Thymus (tissue), 11 donors: ENCODE measurements around the gene IL1R2. TPM values are rescaled to one million over a fixed set of nuclear protein-coding genes. Genes with fewer than 3 reads are reported as not detected.

Experiments used
- DNase-seq, 9 donors: peaks; one replicate each; pipeline ENCODE4 v3.0.0-alpha.2; 2013; ENCODE audit warnings: low spot score in 9 of 9, low read depth in 6 of 9, missing footprints in 1 of 9
- H3K27ac ChIP-seq, 2 donors: one replicate each; pipeline ENCODE4 v1.5.1; 2013; ENCODE audit warnings: control low read depth in 1 of 2, low read depth in 1 of 2, low read length in 1 of 2, mild to moderate bottlenecking in 1 of 2, moderate library complexity in 1 of 2
- H3K27me3 ChIP-seq, 2 donors: one replicate each; pipeline ENCODE4 v1.5.1; 2013; ENCODE audit warnings: low read length in 1 of 2; ENCODE audit not compliant: control insufficient read depth in 2 of 2, insufficient read depth in 1 of 2
- H3K36me3 ChIP-seq, 2 donors: one replicate each; pipeline ENCODE4 v1.5.1; 2013; ENCODE audit warnings: low read length in 1 of 2, mild to moderate bottlenecking in 1 of 2, moderate library complexity in 1 of 2; ENCODE audit not compliant: control insufficient read depth in 2 of 2, insufficient read depth in 2 of 2
- H3K4me1 ChIP-seq, 2 donors: one replicate each; pipeline ENCODE4 v1.5.1; 2013; ENCODE audit warnings: low read length in 2 of 2; ENCODE audit not compliant: control insufficient read depth in 2 of 2, insufficient read depth in 2 of 2
- H3K4me3 ChIP-seq, 2 donors: one replicate each; pipeline ENCODE4 v1.5.1; 2013; ENCODE audit warnings: low read length in 2 of 2, control low read depth in 1 of 2, mild to moderate bottlenecking in 1 of 2
- H3K9me3 ChIP-seq, 2 donors: one replicate each; pipeline ENCODE4 v1.5.1; 2013; ENCODE audit warnings: low read length in 1 of 2, mild to moderate bottlenecking in 1 of 2; ENCODE audit not compliant: control insufficient read depth in 2 of 2, insufficient read depth in 1 of 2
- WGBS: extraction: QIAGEN DNeasy Blood & Tissue Kit; methylation state at CpG from one replicate; pipeline ENCODE4 v1.1.7; 2013; 5-methylcytosine and 5-hydroxymethylcytosine counted together
- polyA plus RNA-seq: library from polyadenylated mRNA; stranded (reverse); fragments of 200-250 nt; gene quantifications from one replicate; pipeline ENCODE4 v1.2.3, GENCODE V29; 2013
- total RNA-seq: library from RNA; stranded (reverse); fragments of 120-200 nt; gene quantifications from one replicate; pipeline ENCODE4 v1.2.4, GENCODE V29; 2013
- donor health status: healthy.

Gene IL1R2
- total and polyA plus RNA-seq, 2 donors, result 4.9 to 67.3 TPM

GRCh38 chr2:101982495-101983029 lies 9.2 kb upstream of the IL1R2 start:
- DNase-seq, result no peak
- Histone ChIP-seq H3K27me3 (no peaks in the 10 kb centered on the region), H3K9me3 (peaks cover 0 to 1% of the 10 kb centered on the region in 2 donors), H3K27ac (peak overlapping the region; percentile 47 to 67), H3K36me3 (no peaks in the 10 kb centered on the region), H3K4me1 (peaks cover 6 to 26% of the 10 kb centered on the region in 2 donors), H3K4me3 (no peak overlapping the region)
- 94% methylated on average over 9 of the region's 9 CpGs for WGBS

GRCh38 chr2:101983486-101983885 lies 8.3 kb upstream of the IL1R2 start:
- no peaks in the 10 kb centered on the region for H3K36me3 ChIP-seq
- peak overlapping the region in 1 of 2 donors; percentile 47 for H3K27ac ChIP-seq
- peaks cover 12 to 31% of the 10 kb centered on the region in 2 donors for H3K4me1 ChIP-seq
- H3K4me3 ChIP-seq, result no peak overlapping the region
- H3K27me3 ChIP-seq, result no peaks in the 10 kb centered on the region
- WGBS, result 89% methylated on average over 8 of the region's 8 CpGs
- H3K9me3 ChIP-seq, result peaks cover 0 to 1% of the 10 kb centered on the region in 2 donors
- no peak for DNase-seq

DNA sequence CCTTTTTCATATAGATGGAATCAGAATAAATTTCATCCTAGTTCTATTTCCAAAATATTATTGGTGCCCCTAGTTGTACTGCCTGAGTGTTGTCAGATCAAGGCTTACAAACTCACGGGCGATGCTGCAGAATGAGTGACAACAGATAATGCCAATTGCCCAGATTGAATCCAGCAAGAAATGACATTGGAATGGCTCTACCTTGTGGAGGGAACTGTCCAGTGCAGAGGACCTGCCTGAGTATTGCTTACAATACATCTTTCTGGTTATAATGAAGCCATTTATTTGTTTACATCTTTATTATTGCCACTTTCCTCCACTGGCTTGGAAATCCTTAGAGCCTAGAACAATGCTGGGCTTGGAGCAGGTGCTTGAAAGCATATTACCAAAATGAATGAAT lies 7.8 kb upstream of the IL1R2 start:
- WGBS, result 96% methylated on average over 2 of the region's 2 CpGs
- H3K9me3 ChIP-seq, result peaks cover 0 to 1% of the 10 kb centered on the region in 2 donors
- H3K27ac ChIP-seq, result no peak overlapping the region

GRCh38 chr2:101984656-101985055 lies 7.1 kb upstream of the IL1R2 start:
- Histone ChIP-seq H3K27me3 (no peaks in the 10 kb centered on the region), H3K27ac (no peak overlapping the region), H3K4me3 (no peak overlapping the region), H3K36me3 (no peaks in the 10 kb centered on the region), H3K9me3 (peaks cover 0 to 1% of the 10 kb centered on the region in 2 donors), H3K4me1 (peaks cover 12 to 31% of the 10 kb centered on the region in 2 donors)
- 94% methylated on average over 9 of the region's 9 CpGs for WGBS
- no peak for DNase-seq

More for the DNA sequence above, 7.8 kb upstream of the IL1R2 start:
- Histone ChIP-seq H3K36me3 (no peaks in the 10 kb centered on the region), H3K27me3 (no peaks in the 10 kb centered on the region), H3K4me1 (peaks cover 12 to 31% of the 10 kb centered on the region in 2 donors), H3K4me3 (no peak overlapping the region)
- DNase-seq, result no peak

- WGBS, result 97% methylated on average over 7 of the region's 7 CpGs
- no peak for DNase-seq
- H3K27ac ChIP-seq, result no peak overlapping the region
- peaks cover 12 to 29% of the 10 kb centered on the region in 2 donors for H3K4me1 ChIP-seq
- H3K9me3 ChIP-seq, result peaks cover 0 to 1% of the 10 kb centered on the region in 2 donors
- no peaks in the 10 kb centered on the region for H3K36me3 ChIP-seq
- no peak overlapping the region for H3K4me3 ChIP-seq
- H3K27me3 ChIP-seq, result no peaks in the 10 kb centered on the region
These were observed 6.5 kb upstream of the IL1R2 start for GRCh38 chr2:101985101-101985792.

DNA sequence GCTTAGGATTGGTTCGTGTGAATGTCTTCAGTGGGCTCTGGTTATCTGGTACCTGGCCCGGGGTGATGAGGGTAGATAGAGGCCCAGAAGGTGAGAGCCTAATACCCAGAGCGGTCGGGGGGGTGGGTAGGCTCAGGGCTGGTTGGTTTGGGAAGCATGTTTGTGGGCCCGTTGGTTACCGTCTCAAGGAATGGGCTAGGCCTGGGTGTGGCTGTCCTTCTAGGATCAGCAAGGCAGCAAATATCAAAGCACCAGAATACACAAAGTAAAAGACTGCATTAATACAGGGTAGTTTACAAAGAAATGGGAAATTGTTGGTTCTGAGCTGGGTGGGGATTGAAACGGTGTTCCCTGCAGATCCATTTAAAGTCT lies 6.0 kb upstream of the IL1R2 start:
- Histone ChIP-seq H3K27me3 (no peaks in the 10 kb centered on the region), H3K9me3 (peaks cover 0 to 1% of the 10 kb centered on the region in 2 donors), H3K36me3 (no peaks in the 10 kb centered on the region), H3K4me3 (no peak overlapping the region), H3K27ac (no peak overlapping the region), H3K4me1 (peaks cover 12 to 26% of the 10 kb centered on the region in 2 donors)
- 96% methylated on average over 7 of the region's 7 CpGs for WGBS
- DNase-seq, result no peak

DNA sequence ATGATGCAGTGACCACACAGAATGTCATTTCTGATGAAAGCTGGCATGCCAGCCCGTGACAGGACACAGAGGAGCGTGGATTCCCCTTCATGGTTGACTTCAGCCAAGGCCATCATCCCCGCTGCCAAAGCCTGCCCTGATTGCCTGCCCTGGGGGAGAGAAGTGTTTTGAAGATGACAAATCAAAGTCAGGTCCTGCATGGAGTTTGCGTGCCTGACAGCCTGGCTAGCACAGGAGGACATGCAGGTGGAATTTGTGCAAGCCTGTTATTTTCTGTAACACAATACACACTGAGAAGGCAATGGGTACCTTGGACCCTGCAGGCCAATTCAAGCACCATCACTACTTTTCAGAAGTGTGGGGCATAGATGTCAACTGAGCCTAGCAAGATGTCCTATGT lies 5.4 kb upstream of the IL1R2 start:
- DNase-seq, result no peak
- 83% methylated on average over 4 of the region's 4 CpGs for WGBS
- Histone ChIP-seq H3K36me3 (no peaks in the 10 kb centered on the region), H3K4me1 (peaks cover 12 to 25% of the 10 kb centered on the region in 2 donors), H3K27me3 (no peaks in the 10 kb centered on the region), H3K27ac (no peak overlapping the region), H3K4me3 (no peak overlapping the region), H3K9me3 (peaks cover 0 to 1% of the 10 kb centered on the region in 2 donors)

DNA sequence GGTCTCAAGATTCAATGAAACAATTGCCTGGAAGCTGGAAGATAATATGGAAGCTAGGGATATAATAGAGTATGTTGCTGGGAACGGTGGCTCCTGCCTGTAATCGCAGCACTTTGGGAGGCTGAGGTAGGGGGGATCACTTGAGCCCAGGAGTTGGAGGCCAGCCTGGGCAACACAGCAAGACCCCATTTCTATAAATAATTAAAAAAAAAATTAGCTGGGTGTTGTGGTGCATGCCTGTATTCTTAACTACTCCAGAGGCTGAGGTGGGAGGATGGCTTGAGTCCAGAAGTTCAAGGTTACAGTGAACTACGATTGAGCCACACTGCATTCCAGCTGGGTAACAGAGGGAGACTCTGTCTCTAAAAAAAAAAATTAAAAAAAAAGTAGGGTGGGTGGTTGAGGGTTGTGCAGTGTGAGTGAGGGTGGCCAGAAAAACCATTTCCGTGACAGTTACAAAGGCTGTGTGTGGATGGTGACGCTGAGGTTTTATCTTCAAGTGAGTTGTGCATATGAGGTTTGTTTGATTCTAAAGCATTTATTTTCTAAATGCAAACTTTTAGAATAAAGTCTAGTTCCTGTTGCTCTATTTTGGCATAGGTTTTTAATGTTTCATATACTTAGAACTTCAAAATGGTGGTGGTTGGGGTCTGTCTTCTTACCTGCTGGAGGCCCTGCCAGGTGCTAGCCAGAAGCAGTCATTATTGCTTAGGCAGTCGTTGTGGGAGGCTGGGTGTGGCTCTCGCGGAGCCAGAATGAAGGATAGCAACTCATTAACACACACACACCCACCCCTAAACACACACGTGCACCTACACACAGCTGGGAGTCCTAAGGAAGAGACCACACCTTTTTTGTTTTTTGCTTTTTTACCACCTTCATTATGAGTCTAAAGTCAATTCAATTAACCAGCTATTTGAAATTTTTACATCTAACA lies 4.7 kb upstream of the IL1R2 start:
- no peak overlapping the region for H3K4me3 ChIP-seq
- DNase-seq, result peak in 3 of 9 donors; percentile 13 to 44 (median 14)
- peak overlapping the region in 1 of 2 donors; percentile 77 for H3K27ac ChIP-seq
- peaks cover 0 to 1% of the 10 kb centered on the region in 2 donors for H3K9me3 ChIP-seq
- H3K27me3 ChIP-seq, result peaks cover 0 to 2% of the 10 kb centered on the region in 2 donors
- H3K4me1 ChIP-seq, result peaks cover 12 to 20% of the 10 kb centered on the region in 2 donors
- WGBS, result 47% methylated on average over 9 of the region's 9 CpGs
- no peaks in the 10 kb centered on the region for H3K36me3 ChIP-seq

GRCh38 chr2:101987832-101988231 lies 3.9 kb upstream of the IL1R2 start:
- Histone ChIP-seq H3K4me3 (no peak overlapping the region), H3K9me3 (peaks cover 0 to 1% of the 10 kb centered on the region in 2 donors), H3K27ac (peak overlapping the region in 1 of 2 donors; percentile 77), H3K36me3 (no peaks in the 10 kb centered on the region), H3K27me3 (peaks cover 0 to 2% of the 10 kb centered on the region in 2 donors), H3K4me1 (peaks cover 12 to 20% of the 10 kb centered on the region in 2 donors)
- 73% methylated on average over 5 of the region's 5 CpGs for WGBS
- DNase-seq, result no peak
